ENCODE data around the gene DOCK2. TPM values are rescaled to one million over a fixed set of nuclear protein-coding genes. Genes with fewer than 3 reads are reported as not detected.

Gene DOCK2
- polyA plus RNA-seq, 2 of the 4 experiments (the other 2 are of a cell fraction) = 2.1 to 4.6 TPM

GRCh38 chr5:170039830-170040229 is 402.8 kb downstream of the DOCK2 start (continued):
- TF ChIP-seq RNF2 (IDR thresholded peaks at IDR 0.05; ENCODE audit: borderline replicate concordance, low read depth) = no peak

GRCh38 chr5:170046241-170046640 is 409.2 kb downstream of the DOCK2 start:
- Histone ChIP-seq H3K4me3 (no peak overlapping the region), H3K27ac (no peak overlapping the region), H3K4me1 (no peaks in the 10 kb centered on the region), H3K4me2 (no peak overlapping the region), H3K9me3 (no peaks in the 10 kb centered on the region)
- CTCF ChIA-PET = interaction anchor here (0.9 kb wide), 1 partner anchor 166 kb away, joined by 3 read pairs; no protein-coding TSS in a partner anchor
- DNase-seq (ENCODE audit: low read depth in 1 of 2, low spot score in 1 of 2) (no peak), FAIRE-seq (no peak), ATAC-seq (no peak)
- TF ChIP-seq SMC3 (IDR thresholded peaks at IDR 0.05) (no peak), RARB (CRISPR knock-in tag; IDR thresholded peaks at IDR 0.05) (no peak), EHF (CRISPR knock-in tag; IDR thresholded peaks at IDR 0.05) (no peak), BHLHE40 (IDR thresholded peaks at IDR 0.05; ENCODE audit: low read depth, low read length) (no peak), KDM5A (IDR thresholded peaks at IDR 0.05) (no peak), CHD2 (IDR thresholded peaks at IDR 0.05; ENCODE audit: low read length, partially characterized antibody) (no peak), NPAS2 (CRISPR knock-in tag; IDR thresholded peaks at IDR 0.05; ENCODE audit: borderline replicate concordance) (no peak), BCL3 (IDR thresholded peaks at IDR 0.05) (no peak), MAX (IDR thresholded peaks at IDR 0.05) (no peak), CBX2 (IDR thresholded peaks at IDR 0.05; ENCODE audit: borderline replicate concordance, low read depth) (no peak), ZNF302 (CRISPR knock-in tag; IDR thresholded peaks at IDR 0.05) (no peak), HOXA7 (CRISPR knock-in tag; IDR thresholded peaks at IDR 0.05) (no peak), NR3C1 (IDR thresholded peaks at IDR 0.05) (no peak), FOSL2 (IDR thresholded peaks at IDR 0.05) (no peak), FOSL2 (CRISPR knock-in tag; IDR thresholded peaks at IDR 0.05) (no peak), HDAC2 (IDR thresholded peaks at IDR 0.05) (no peak), ATOH8 (CRISPR knock-in tag; IDR thresholded peaks at IDR 0.05; ENCODE audit: low read depth) (no peak), RFX5 (IDR thresholded peaks at IDR 0.05) (no peak)
- POLR2A ChIA-PET = no interaction called here
- WGBS (ENCODE audit: missing lambda C conversion rate) = 64% methylated on average over 3 of the region's 3 CpGs

- no peak overlapping the region for H3K4me2 ChIP-seq
- 71% methylated on average over 3 of the region's 3 CpGs for WGBS (ENCODE audit: missing lambda C conversion rate)
- no peak for FAIRE-seq
- POLR2A ChIA-PET = no interaction called here
- no peaks in the 10 kb centered on the region for H3K4me1 ChIP-seq
- ATAC-seq = no peak
- CTCF ChIA-PET = interaction anchor here (0.8 to 1.2 kb wide), 2 partner anchors 21 to 69 kb away, joined by 3 to 8 read pairs; partner anchors contain the start of gene INSYN2B
- no peaks in the 10 kb centered on the region for H3K9me3 ChIP-seq
- H3K27ac ChIP-seq = no peak overlapping the region
- no peak overlapping the region for H3K4me3 ChIP-seq
- no peak for DNase-seq (ENCODE audit: low read depth in 1 of 2, low spot score in 1 of 2)
- TF ChIP-seq NR3C1 (IDR thresholded peaks at IDR 0.05) = no peak
- TF ChIP-seq MYC (IDR thresholded peaks at IDR 0.05; ENCODE audit: borderline replicate concordance, low read length) = no peak
- TF ChIP-seq KDM1A (IDR thresholded peaks at IDR 0.05; ENCODE audit: low read depth) = no peak
- TF ChIP-seq SMC3 (IDR thresholded peaks at IDR 0.05) = no peak
- no peak for TF ChIP-seq CTCF (IDR thresholded peaks at IDR 0.05)
- TF ChIP-seq HOXB5 (CRISPR knock-in tag; IDR thresholded peaks at IDR 0.05) = no peak
- TF ChIP-seq ZC3H11A (IDR thresholded peaks at IDR 0.05) = no peak
- TF ChIP-seq FOSL2 (IDR thresholded peaks at IDR 0.05) = no peak
- no peak for TF ChIP-seq FOSL2 (CRISPR knock-in tag; IDR thresholded peaks at IDR 0.05)
- no peak for TF ChIP-seq EHF (CRISPR knock-in tag; IDR thresholded peaks at IDR 0.05)
- no peak for TF ChIP-seq HES2 (IDR thresholded peaks at IDR 0.05)
- no peak for TF ChIP-seq RNF2 (IDR thresholded peaks at IDR 0.05; ENCODE audit: borderline replicate concordance, low read depth)
- TF ChIP-seq NFE2L2 (conservative IDR thresholded peaks at IDR 0.05; ENCODE audit: low read length) = no peak
- TF ChIP-seq NPAS2 (CRISPR knock-in tag; IDR thresholded peaks at IDR 0.05; ENCODE audit: borderline replicate concordance) = no peak
- no peak for TF ChIP-seq BHLHE40 (IDR thresholded peaks at IDR 0.05; ENCODE audit: low read depth, low read length)
- TF ChIP-seq BCL3 (IDR thresholded peaks at IDR 0.05) = no peak
- no peak for TF ChIP-seq CEBPB (IDR thresholded peaks at IDR 0.05)
- no peak for TF ChIP-seq POLR2A (IDR thresholded peaks at IDR 0.05; ENCODE audit: low read length)
- TF ChIP-seq CHD2 (IDR thresholded peaks at IDR 0.05; ENCODE audit: low read length, partially characterized antibody) = no peak
Observed at GRCh38 chr5:170049713-170050112, 412.6 kb downstream of the DOCK2 start.

Data from A549 (cell line).